ENCODE measurements around the gene TRIM71. TPM values are rescaled to one million over a fixed set of nuclear protein-coding genes. Genes with fewer than 3 reads are reported as not detected.

The TRIM71 gene
- total RNA-seq, 2 donors from 2014 or later = 11.1 TPM; not detected in 1

DNA sequence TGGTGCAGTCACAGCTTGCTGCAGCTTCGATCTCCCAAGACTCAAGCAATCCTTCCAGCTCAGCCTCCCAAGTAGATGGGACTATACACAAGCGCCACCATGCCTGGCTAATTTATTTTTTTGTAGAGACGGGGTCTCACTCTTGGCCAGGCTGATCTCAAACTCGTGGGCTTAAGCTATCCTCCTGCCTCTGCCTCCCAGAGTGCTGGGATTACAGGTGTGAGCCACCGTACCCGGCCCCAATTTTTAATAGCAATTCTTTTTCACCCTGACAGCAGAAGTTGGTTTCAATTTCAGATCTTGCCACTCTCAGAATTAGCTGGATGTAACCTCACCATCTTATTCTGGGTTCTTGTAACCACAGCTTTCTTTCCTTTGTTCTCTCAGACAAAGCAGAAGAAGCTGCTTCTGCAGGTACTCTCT lies 64.8 kb downstream of the TRIM71 start:
- no peaks in the 10 kb centered on the region for H3K36me3 ChIP-seq
- H3K27me3 ChIP-seq (replicated peaks; ENCODE audit: insufficient read depth) = no peaks in the 10 kb centered on the region
- WGBS = 84% methylated on average over 6 of the region's 6 CpGs
- no peak overlapping the region for H3K27ac ChIP-seq
- H3K9me3 ChIP-seq = no peaks in the 10 kb centered on the region
- no peaks in the 10 kb centered on the region for H3K4me1 ChIP-seq (replicated peaks)
- H3K4me3 ChIP-seq = no peak overlapping the region
- intact Hi-C loops (cut with DNase I) = no loop called here
- TF ChIP-seq POLR2AphosphoS5 (IDR thresholded peaks at IDR 0.05) (no peak), POLR2A (IDR thresholded peaks at IDR 0.05) (no peak)
- TF ChIP-seq, protein P1, sequence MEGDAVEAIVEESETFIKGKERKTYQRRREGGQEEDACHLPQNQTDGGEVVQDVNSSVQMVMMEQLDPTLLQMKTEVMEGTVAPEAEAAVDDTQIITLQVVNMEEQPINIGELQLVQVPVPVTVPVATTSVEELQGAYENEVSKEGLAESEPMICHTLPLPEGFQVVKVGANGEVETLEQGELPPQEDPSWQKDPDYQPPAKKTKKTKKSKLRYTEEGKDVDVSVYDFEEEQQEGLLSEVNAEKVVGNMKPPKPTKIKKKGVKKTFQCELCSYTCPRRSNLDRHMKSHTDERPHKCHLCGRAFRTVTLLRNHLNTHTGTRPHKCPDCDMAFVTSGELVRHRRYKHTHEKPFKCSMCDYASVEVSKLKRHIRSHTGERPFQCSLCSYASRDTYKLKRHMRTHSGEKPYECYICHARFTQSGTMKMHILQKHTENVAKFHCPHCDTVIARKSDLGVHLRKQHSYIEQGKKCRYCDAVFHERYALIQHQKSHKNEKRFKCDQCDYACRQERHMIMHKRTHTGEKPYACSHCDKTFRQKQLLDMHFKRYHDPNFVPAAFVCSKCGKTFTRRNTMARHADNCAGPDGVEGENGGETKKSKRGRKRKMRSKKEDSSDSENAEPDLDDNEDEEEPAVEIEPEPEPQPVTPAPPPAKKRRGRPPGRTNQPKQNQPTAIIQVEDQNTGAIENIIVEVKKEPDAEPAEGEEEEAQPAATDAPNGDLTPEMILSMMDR (IDR thresholded peaks at IDR 0.05) = no peak
- DNase-seq (ENCODE audit: low spot score) = no peak

DNA sequence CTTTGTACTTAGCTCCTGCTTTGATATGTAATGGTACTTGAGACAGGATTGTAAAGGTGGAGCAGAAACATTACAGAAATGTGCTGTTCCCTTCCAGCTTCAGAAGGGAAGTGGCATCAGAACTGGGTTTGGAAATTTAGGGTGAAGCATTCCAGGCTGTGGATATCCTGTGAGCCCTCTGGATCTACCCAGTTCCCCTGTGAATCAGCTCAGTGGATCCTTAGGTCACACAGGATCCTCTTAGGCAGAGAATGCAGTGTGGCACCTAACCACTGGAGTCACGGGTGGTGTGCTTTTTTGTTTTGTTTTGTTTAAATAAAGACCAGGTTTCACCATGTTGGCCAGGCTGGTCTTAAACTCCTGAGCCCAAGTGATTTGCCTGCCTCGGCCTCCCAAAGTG lies 66.0 kb downstream of the TRIM71 start:
- Histone ChIP-seq H3K9me3 (no peaks in the 10 kb centered on the region), H3K36me3 (no peaks in the 10 kb centered on the region), H3K4me1 (replicated peaks) (no peaks in the 10 kb centered on the region), H3K27me3 (replicated peaks; ENCODE audit: insufficient read depth) (no peaks in the 10 kb centered on the region), H3K4me3 (no peak overlapping the region), H3K27ac (no peak overlapping the region)
- WGBS = 81% methylated on average over 2 of the region's 2 CpGs
- no peak for DNase-seq (ENCODE audit: low spot score)
- TF ChIP-seq, protein P1 (IDR thresholded peaks at IDR 0.05) = no peak
- TF ChIP-seq POLR2AphosphoS5 (IDR thresholded peaks at IDR 0.05) = no peak
- no peak for TF ChIP-seq POLR2A (IDR thresholded peaks at IDR 0.05)
- intact Hi-C loops (cut with DNase I) = no loop called here

DNA sequence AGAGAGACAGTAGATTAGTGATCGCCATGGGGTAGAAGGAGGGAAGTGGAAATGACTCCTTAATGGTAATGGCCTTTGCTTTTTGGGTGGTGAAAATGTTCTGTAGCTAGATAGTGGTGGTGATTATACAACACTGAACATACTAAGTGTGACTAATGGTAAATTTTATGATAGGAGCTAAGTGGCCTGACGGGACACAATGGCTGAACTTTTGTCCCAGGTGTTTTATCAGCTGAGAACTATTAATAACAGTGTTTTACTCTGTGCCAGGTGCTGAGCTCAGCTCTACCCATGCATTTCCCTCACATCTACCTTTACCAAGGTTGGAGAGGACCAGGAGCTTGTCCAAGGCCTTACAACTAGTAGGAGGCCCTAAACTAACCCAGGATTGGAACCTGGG lies 66.8 kb downstream of the TRIM71 start:
- no peaks in the 10 kb centered on the region for H3K27me3 ChIP-seq (replicated peaks; ENCODE audit: insufficient read depth)
- WGBS = 92% methylated on average over 2 of the region's 2 CpGs
- no peaks in the 10 kb centered on the region for H3K36me3 ChIP-seq
- no peak overlapping the region for H3K27ac ChIP-seq
- H3K4me3 ChIP-seq = no peak overlapping the region
- H3K4me1 ChIP-seq (replicated peaks) = no peaks in the 10 kb centered on the region
- TF ChIP-seq POLR2A (IDR thresholded peaks at IDR 0.05) (no peak), POLR2AphosphoS5 (IDR thresholded peaks at IDR 0.05) (no peak)
- TF ChIP-seq, protein P1 (IDR thresholded peaks at IDR 0.05) = no peak
- DNase-seq (ENCODE audit: low spot score) = no peak
- H3K9me3 ChIP-seq = no peaks in the 10 kb centered on the region
- intact Hi-C loops (cut with DNase I) = no loop called here

DNA sequence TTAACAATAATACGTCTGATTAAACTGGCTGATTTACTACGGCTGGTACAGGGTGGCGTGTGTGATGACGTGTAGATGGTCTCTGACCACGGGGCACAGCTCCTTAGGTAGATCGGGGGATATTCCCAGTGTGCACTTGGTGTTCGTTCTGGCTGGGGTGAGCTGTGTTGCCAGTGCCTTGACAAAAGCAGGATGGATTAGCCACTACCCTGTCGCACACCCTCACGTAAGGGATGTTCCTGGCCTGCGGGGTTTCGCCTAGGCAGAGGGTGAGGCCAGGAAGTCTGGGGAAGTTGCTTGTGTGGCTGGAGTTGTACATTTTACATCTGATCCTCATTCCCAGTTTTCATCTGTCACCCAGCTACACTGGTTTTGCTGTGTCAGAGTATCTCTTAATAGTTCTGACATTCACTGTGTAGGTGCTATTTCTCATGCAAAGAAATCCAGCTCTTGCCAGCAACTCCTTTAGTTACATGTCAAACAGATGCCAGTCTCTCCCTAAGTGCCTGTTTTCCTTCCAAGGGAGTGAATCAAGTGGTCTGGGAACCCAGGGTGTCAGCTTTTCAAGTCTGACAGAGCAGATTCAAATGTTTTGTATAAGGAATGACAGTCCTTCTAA lies 67.6 kb downstream of the TRIM71 start:
- Histone ChIP-seq H3K9me3 (no peaks in the 10 kb centered on the region), H3K4me3 (no peak overlapping the region), H3K27ac (no peak overlapping the region), H3K36me3 (no peaks in the 10 kb centered on the region), H3K4me1 (replicated peaks) (no peaks in the 10 kb centered on the region), H3K27me3 (replicated peaks; ENCODE audit: insufficient read depth) (no peaks in the 10 kb centered on the region)
- WGBS = 95% methylated on average over 11 of the region's 11 CpGs
- no peak for TF ChIP-seq POLR2AphosphoS5 (IDR thresholded peaks at IDR 0.05)
- TF ChIP-seq POLR2A (IDR thresholded peaks at IDR 0.05) = no peak
- TF ChIP-seq, protein P1 (IDR thresholded peaks at IDR 0.05) = no peak
- DNase-seq (ENCODE audit: low spot score) = no peak
- intact Hi-C loops (cut with DNase I) = no loop called here

DNA sequence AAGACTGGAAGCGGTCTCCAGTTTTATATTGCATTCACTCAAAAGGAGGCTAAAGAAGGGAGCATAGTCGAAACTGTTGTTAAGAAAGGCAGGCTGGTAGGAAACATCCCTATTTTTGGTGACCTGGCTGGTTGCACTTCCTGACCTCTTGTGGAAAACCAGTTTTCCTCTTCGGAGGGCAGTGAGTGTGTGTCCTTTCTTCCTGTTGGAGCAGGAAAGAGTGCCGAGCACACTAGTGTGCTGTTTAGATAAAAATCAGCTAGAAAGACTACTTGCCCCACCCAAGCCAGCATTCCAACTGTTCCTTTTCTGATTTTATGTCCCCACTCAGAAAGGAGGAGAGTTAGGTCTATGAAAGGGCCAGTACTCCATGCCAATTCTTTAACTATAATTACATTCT lies 68.5 kb downstream of the TRIM71 start:
- no peaks in the 10 kb centered on the region for H3K27me3 ChIP-seq (replicated peaks; ENCODE audit: insufficient read depth)
- H3K4me1 ChIP-seq (replicated peaks) = no peaks in the 10 kb centered on the region
- no peak for TF ChIP-seq POLR2A (IDR thresholded peaks at IDR 0.05)
- TF ChIP-seq, protein P1 (IDR thresholded peaks at IDR 0.05) = no peak
- TF ChIP-seq POLR2AphosphoS5 (IDR thresholded peaks at IDR 0.05) = no peak
- DNase-seq (ENCODE audit: low spot score) = no peak
- 65% methylated on average over 4 of the region's 4 CpGs for WGBS
- H3K27ac ChIP-seq = no peak overlapping the region
- H3K36me3 ChIP-seq = no peaks in the 10 kb centered on the region
- H3K9me3 ChIP-seq = no peaks in the 10 kb centered on the region
- intact Hi-C loops (cut with DNase I) = no loop called here
- H3K4me3 ChIP-seq = no peak overlapping the region

Measured in prostate gland (tissue), 2 donors.